HCT116 (cell line): ENCODE results near the gene RAET1E. TPM values are rescaled to one million over a fixed set of nuclear protein-coding genes. Genes with fewer than 3 reads are reported as not detected.
"Not testable (repeated sequence)": the region's sequence is repeated elsewhere in the genome, so short reads cannot be mapped to it uniquely, and the experiment has no call there.

Experiments used
- ATAC-seq: fragments of 200-7000 bp; cut with Tn5 transposase; 2 replicates; pipeline ENCODE4 v1.9.1; 2020; ENCODE audit warnings: mild to moderate bottlenecking, moderate library complexity
- BruUV-seq: library from RNA; stranded (reverse); fragments of 400-500 nt; replicated peaks from 2 replicates; lab custom pipeline; 2021; lab: Mats Ljungman, UMichigan
- CTCF ChIA-PET: fragments of 300-600 bp; sonication (Branson Sonifier 250); formaldehyde crosslinking; loops from one replicate; lab custom pipeline; 2021; ENCODE audit warnings: antibody characterized with exemption; lab: Charles Lee
- POLR2A ChIA-PET: fragments of 300-600, 350-600 bp; sonication (Branson Sonifier 250); formaldehyde crosslinking; loops from one replicate; lab custom pipeline; 2021; ENCODE audit warnings: antibody characterized with exemption; lab: Charles Lee
- RAD21 ChIA-PET, 2 experiments: fragments of 300-600 bp; sonication (Branson Sonifier 250); formaldehyde crosslinking; loops; one replicate each; lab custom pipeline; 2023; ENCODE audit warnings: low total read pairs in 2 of 2; ENCODE audit not compliant: uncharacterized antibody in 2 of 2, unreplicated experiment in 2 of 2, low non-redundant PET in 1 of 2; lab: Charles Lee
- DNase-seq: peaks from one replicate; pipeline ENCODE4 v3.0.0-alpha.2; 2010; ENCODE audit warnings: low read depth, low spot score
- H2AFZ ChIP-seq: fragments of 200-600 bp; shearing (Covaris generic), sonication (generic); 2 replicates; pipeline ENCODE4 v1.6.1; 2017; ENCODE audit warnings: low read depth, mixed run types, mixed read lengths, antibody characterized with exemption, low read length; ENCODE audit not compliant: poor library complexity, severe bottlenecking
- H3K27ac ChIP-seq: 2 replicates; pipeline ENCODE4 v1.5.1; 2012; ENCODE audit warnings: low read depth, low read length
- H3K27me3 ChIP-seq: fragments of 200-600 bp; sonication (generic); 2 replicates; pipeline ENCODE4 v1.6.1; 2016; ENCODE audit warnings: mixed run types, low read length, mixed read lengths; ENCODE audit not compliant: insufficient read depth
- H3K36me3 ChIP-seq, 2 experiments: fragments of 200-500 bp in 1 of 2; fragments of 200-600 bp in 1 of 2; sonication (Bioruptor generic) in 1 of 2; sonication (generic) in 1 of 2; 2 replicates each; pipeline versions ENCODE4 v1.5.1 to v1.6.1; 2014 to 2016; ENCODE audit warnings: low read length in 2 of 2, inconsistent platforms in 1 of 2, mixed read lengths in 1 of 2, mixed run types in 1 of 2; ENCODE audit not compliant: insufficient read depth in 2 of 2, control insufficient read depth in 1 of 2
- H3K4me1 ChIP-seq, 2 experiments: fragments of 200-600 bp in 1 of 2; sonication (generic) in 1 of 2; 2 replicates each; pipeline versions ENCODE4 v1.5.1 to v1.6.1; 2012 to 2017; ENCODE audit warnings: low read length in 2 of 2, inconsistent platforms in 1 of 2, mild to moderate bottlenecking in 1 of 2, mixed read lengths in 1 of 2, mixed run types in 1 of 2, moderate library complexity in 1 of 2; ENCODE audit not compliant: insufficient read depth in 2 of 2, control insufficient read depth in 1 of 2
- H3K4me2 ChIP-seq: fragments of 200-600 bp; sonication (generic); 2 replicates; pipeline ENCODE4 v1.6.1; 2017; ENCODE audit warnings: mixed run types, low read length, mixed read lengths
- H3K4me3 ChIP-seq, 2 experiments: fragments of 200-600 bp in 1 of 2; sonication (generic) in 1 of 2; replicated peaks in 1 of 2; 2 replicates each; pipeline ENCODE4 v1.5.1; 2011 to 2016; ENCODE audit warnings: low read length in 2 of 2, control low read depth in 1 of 2, low read depth in 1 of 2, mild to moderate bottlenecking in 1 of 2, mixed read lengths in 1 of 2, mixed run types in 1 of 2
- H3K79me2 ChIP-seq: fragments of 200-600 bp; sonication (generic); 2 replicates; pipeline ENCODE4 v1.6.1; 2017; ENCODE audit warnings: mild to moderate bottlenecking, mixed run types, low read length, moderate library complexity, mixed read lengths; ENCODE audit not compliant: insufficient read depth
- H3K9ac ChIP-seq: fragments of 200-600 bp; sonication (generic); 2 replicates; pipeline ENCODE4 v1.6.1; 2016; ENCODE audit warnings: low read length, mixed read lengths
- H3K9me2 ChIP-seq: fragments of 200-600 bp; sonication (generic), shearing (Covaris generic); 2 replicates; pipeline ENCODE4 v1.6.1; 2017; ENCODE audit warnings: mixed run types, mild to moderate bottlenecking, moderate library complexity; ENCODE audit not compliant: insufficient read depth
- H3K9me3 ChIP-seq, 2 experiments: fragments of 200-500 bp in 1 of 2; fragments of 200-600 bp in 1 of 2; sonication (Bioruptor generic) in 1 of 2; sonication (generic) in 1 of 2; 2 replicates each; pipeline ENCODE4 v1.6.1; 2014 to 2017; ENCODE audit warnings: low read length in 2 of 2, mixed read lengths in 2 of 2, inconsistent platforms in 1 of 2, low read depth in 1 of 2, mild to moderate bottlenecking in 1 of 2, mixed run types in 1 of 2, moderate library complexity in 1 of 2; ENCODE audit not compliant: control insufficient read depth in 1 of 2, insufficient read depth in 1 of 2
- H4K20me1 ChIP-seq: fragments of 200-600 bp; sonication (generic), shearing (Covaris generic); 2 replicates; pipeline ENCODE4 v1.6.1; 2017; ENCODE audit warnings: mixed run types, mild to moderate bottlenecking, moderate library complexity; ENCODE audit not compliant: insufficient read depth
- SRF ChIP-seq: IDR thresholded peaks from 2 replicates; pipeline ENCODE4 v1.6.1; 2012; ENCODE audit warnings: low read depth
- intact Hi-C: fragments of 100-400 bp; cut with micrococcal nuclease; formaldehyde crosslinking; loops from 2 replicates; pipeline ENCODE4 v1.10.0; 2022
- total RNA-seq: library from RNA; stranded (reverse); gene quantifications from one replicate; pipeline ENCODE4 v1.2.1, GENCODE V29; 2021; ENCODE audit not compliant: unreplicated experiment

The RAET1E gene
- total RNA-seq, 1 experiment from 2014 or later: 3.9 TPM

- H3K36me3 ChIP-seq, H3K4me2 ChIP-seq, H3K4me1 ChIP-seq, H3K27me3 ChIP-seq, RAD21 ChIA-PET, BruUV-seq, CTCF ChIA-PET, H3K9me3 ChIP-seq, H2AFZ ChIP-seq, intact Hi-C loops, H3K4me3 ChIP-seq, POLR2A ChIA-PET, H3K27ac ChIP-seq, DNase-seq, H3K9me2 ChIP-seq, H4K20me1 ChIP-seq, H3K79me2 ChIP-seq, ATAC-seq, H3K9ac ChIP-seq: not testable (repeated sequence)
Observed at GRCh38 chr6:149945276-149945675, 47.4 kb upstream of the RAET1E start.

DNA sequence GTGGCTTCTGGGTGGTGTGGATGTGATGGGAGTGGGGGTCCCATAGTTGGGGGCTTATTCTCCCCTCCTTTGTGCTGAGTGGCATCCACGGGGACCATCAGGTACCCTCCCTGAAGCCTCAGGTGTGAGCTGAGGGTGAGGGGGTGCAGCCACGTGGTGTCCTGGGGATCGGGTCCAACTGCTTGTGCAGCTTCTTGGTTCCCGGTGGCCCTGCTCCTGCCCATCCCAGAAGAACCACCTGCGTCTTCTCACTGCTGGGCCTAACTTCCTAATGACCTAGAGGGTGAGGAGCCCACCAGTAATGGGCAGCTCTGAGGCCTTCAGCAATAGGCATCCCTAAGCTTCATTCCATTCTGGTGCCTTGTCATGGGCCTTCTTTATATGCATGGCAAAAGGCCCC, 45.4 kb upstream of the RAET1E start:
- CTCF ChIA-PET, H3K9me3 ChIP-seq, POLR2A ChIA-PET: not testable (repeated sequence)

DNA sequence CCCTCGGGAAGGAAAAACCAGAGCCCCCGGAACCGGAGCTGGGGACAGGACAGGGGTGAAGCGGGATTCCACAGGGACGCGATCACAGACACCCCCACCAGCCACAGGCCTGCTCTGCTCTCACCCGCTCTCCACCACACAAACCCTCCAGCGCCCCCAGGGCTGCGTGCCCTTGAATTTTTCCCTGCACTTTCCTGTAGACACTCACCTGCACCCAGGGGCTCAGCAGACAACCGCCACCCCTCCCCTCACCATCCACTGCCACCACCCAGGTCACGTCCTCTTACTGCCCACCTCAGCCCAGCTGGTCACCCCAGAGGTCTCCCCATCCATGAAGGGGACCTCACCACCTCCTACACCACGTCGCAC, 44.5 kb upstream of the RAET1E start:
- peak overlapping the region; percentile 67 for H3K9ac ChIP-seq
- no peak overlapping the region for H3K27ac ChIP-seq
- H3K79me2 ChIP-seq: no peaks in the 10 kb centered on the region
- ChIA-PET CTCF (no interaction called here), RAD21 (no interaction called here), POLR2A (no interaction called here)
- peaks cover 2 to 11% of the 10 kb centered on the region in 2 experiments; a peak in 2 of 4 replicates for H3K4me1 ChIP-seq
- H4K20me1 ChIP-seq: no peaks in the 10 kb centered on the region
- no peaks in the 10 kb centered on the region for H3K36me3 ChIP-seq
- H3K9me3 ChIP-seq: no peaks in the 10 kb centered on the region
- H2AFZ ChIP-seq: no peak overlapping the region
- H3K4me3 ChIP-seq: peak overlapping the region; percentile 75 to 94
- TF ChIP-seq SRF: no peak
- no peaks in the 10 kb centered on the region for H3K9me2 ChIP-seq
- peak overlapping the region; percentile 99 for H3K4me2 ChIP-seq
- intact Hi-C loops: no loop called here
- ATAC-seq (peak; percentile 40), DNase-seq (no peak)
- no TSS peak for BruUV-seq
- H3K27me3 ChIP-seq: no peaks in the 10 kb centered on the region

More for the DNA sequence above, 45.4 kb upstream of the RAET1E start:
- H3K4me3 ChIP-seq, H3K4me1 ChIP-seq, H3K36me3 ChIP-seq, H3K79me2 ChIP-seq, H3K27ac ChIP-seq, BruUV-seq, ATAC-seq, H3K9ac ChIP-seq, DNase-seq, H3K9me2 ChIP-seq, H4K20me1 ChIP-seq, H3K4me2 ChIP-seq, H2AFZ ChIP-seq, H3K27me3 ChIP-seq, intact Hi-C loops, RAD21 ChIA-PET: not testable (repeated sequence)
